Measurements from ENCODE around the gene BPTF. TPM values are rescaled to one million over a fixed set of nuclear protein-coding genes. Genes with fewer than 3 reads are reported as not detected.
A peak's percentile ranks its signal among the peaks of the same experiment; 100 is the strongest.

The BPTF gene
- total and polyA plus RNA-seq, 2 of the 8 experiments (the other 6 are each of a cell fraction or from before 2014, with no cell fraction given): 107 to 228 TPM

- peak; percentile 62 for TF ChIP-seq ASH2L (IDR thresholded peaks at IDR 0.05; ENCODE audit: low read length)
- TF ChIP-seq GTF2F1 (IDR thresholded peaks at IDR 0.05; ENCODE audit: borderline replicate concordance, low read depth, low read length): peak; percentile 83
- TF ChIP-seq CREB1 (IDR thresholded peaks at IDR 0.05): peak; percentile 83
- TF ChIP-seq SP1 (IDR thresholded peaks at IDR 0.05; ENCODE audit: low read depth, low read length): 0 out of 2 replicates have a peak, but pooled peaks have one; percentile 8
- TF ChIP-seq POLR2A (IDR thresholded peaks at IDR 0.05; ENCODE audit: control extremely low read depth in 1 of 2, low read depth in 2 of 2, low read length in 2 of 2): peak; percentile 82
- peak; percentile 37 to 68 for TF ChIP-seq RAD21 (IDR thresholded peaks at IDR 0.05 in 1 of 2, conservative IDR thresholded peaks at IDR 0.05 in 1 of 2; ENCODE audit: low read depth in 2 of 2, low read length in 2 of 2)
- no peak for TF ChIP-seq FOSL1 (IDR thresholded peaks at IDR 0.05; ENCODE audit: insufficient read depth, low read depth, low read length)
- TF ChIP-seq SAP30 (IDR thresholded peaks at IDR 0.05; ENCODE audit: insufficient read depth, insufficient replicate concordance, low read length): no peak
- TF ChIP-seq MAFK (IDR thresholded peaks at IDR 0.05; ENCODE audit: low read depth, low read length): no peak
- peak; percentile 91 for TF ChIP-seq TBP (IDR thresholded peaks at IDR 0.05; ENCODE audit: low read depth, low read length)
- TF ChIP-seq POLR2AphosphoS5 (IDR thresholded peaks at IDR 0.05; ENCODE audit: low read depth, low read length): peak; percentile 94
- peak; percentile 80 for TF ChIP-seq MAX (IDR thresholded peaks at IDR 0.05)
- peak in 1 of 2 experiments; percentile 72; a peak in 2 of 4 replicates for TF ChIP-seq SIN3A (conservative IDR thresholded peaks at IDR 0.05 in 1 of 2, IDR thresholded peaks at IDR 0.05 in 1 of 2; ENCODE audit: low read depth in 1 of 2, low read length in 2 of 2)
- 0 out of 2 replicates have a peak, but pooled peaks have one; percentile 34 for TF ChIP-seq JUND (IDR thresholded peaks at IDR 0.05; ENCODE audit: low read length)
- TF ChIP-seq TAF1 (IDR thresholded peaks at IDR 0.05; ENCODE audit: low read depth, low read length): peak; percentile 97
- TF ChIP-seq E2F6 (IDR thresholded peaks at IDR 0.05): peak; percentile 62
- TF ChIP-seq RBBP5 (IDR thresholded peaks at IDR 0.05; ENCODE audit: borderline replicate concordance, low read depth, low read length): no peak; the same call in 1 of the 2 replicates
- peak; percentile 90 to 98 (median 98) for TF ChIP-seq CTCF (IDR thresholded peaks at IDR 0.05; ENCODE audit: control extremely low read depth in 1 of 3, insufficient read depth in 1 of 3, low read depth in 1 of 3, low read length in 3 of 3)
- TF ChIP-seq HDAC6 (IDR thresholded peaks at IDR 0.05; ENCODE audit: low read depth, low read length): no peak
- peak; percentile 94 for TF ChIP-seq TAF7 (optimal IDR thresholded peaks at IDR 0.05; ENCODE audit: borderline replicate concordance, low read depth, low read length)
Observed at GRCh38 chr17:67824735-67825626, at the start of gene BPTF (continued).
